Islet precursor cell (in vitro differentiated cells): ENCODE data around the gene RGL3.
"Not testable (repeated sequence)": the region's sequence is repeated elsewhere in the genome, so short reads cannot be mapped to it uniquely, and the experiment has no call there.

Experiments
- DNase-seq: peaks from one replicate; pipeline ENCODE4 v3.0.0-alpha.2; 2018

Gene RGL3

GRCh38 chr19:11418549-11419506 is at the start of gene RGL3:
Gene RGL3, minus strand, starts transcription at chr19:11419314. Its CDS starts 36 bp downstream, at chr19:11419278.
- peak; percentile 89 for DNase-seq

- DNase-seq, result not testable (repeated sequence)
Measured at GRCh38 chr19:11468266-11468845, 49.2 kb upstream of the RGL3 start.

- no peak for DNase-seq
Measured at GRCh38 chr19:11465600-11465999, 46.5 kb upstream of the RGL3 start.

DNA sequence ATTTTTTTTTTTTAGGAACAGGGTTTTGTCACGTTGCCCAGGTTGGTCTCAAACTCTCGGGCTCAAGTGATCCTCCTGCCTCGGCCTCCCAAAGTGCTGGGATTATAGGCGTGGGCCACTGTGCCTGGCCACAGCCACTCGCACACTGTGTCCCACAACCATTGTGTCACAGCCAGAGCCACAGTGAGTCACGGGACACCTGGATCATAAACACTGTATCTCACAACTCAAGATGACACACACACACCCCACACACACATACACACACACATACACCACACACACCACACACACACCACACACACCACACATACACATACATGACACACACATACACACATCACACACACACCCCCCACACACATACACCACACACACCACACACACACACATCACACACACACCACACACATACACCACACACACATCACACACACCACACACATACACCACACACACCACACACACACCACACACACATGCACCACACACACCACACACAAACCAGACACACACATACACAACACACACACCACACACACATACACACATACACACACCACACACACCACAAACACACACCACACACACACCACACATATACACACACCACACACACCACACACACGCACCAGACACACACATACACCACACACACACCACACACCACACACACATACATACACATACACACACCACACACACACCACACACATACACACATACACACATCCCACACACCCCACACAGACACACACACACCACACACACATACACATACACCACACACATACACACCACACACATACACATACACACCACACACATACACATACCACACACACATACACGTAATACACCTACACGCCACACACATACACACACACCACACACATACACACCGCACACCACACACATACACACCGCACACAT is 45.5 kb upstream of the RGL3 start:
- no peak for DNase-seq

DNA sequence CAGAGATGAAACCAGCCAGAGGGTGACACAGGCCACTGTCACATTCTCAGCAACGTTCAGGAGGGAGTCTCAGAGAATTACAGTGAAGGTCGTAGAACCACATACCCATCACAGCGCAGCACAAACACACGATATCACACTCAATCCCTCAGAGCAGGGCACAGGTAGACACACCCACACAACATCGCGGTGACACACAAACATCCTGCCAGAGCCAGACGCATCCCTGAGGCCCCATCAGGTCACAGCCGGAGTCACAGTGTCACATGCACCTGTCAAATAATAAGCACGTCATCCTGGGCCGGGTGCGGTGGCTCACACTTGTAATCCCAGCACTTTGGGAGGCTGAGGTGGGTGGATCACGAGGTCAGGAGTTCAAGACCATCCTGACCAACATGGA is 44.3 kb upstream of the RGL3 start:
- no peak for DNase-seq

DNA sequence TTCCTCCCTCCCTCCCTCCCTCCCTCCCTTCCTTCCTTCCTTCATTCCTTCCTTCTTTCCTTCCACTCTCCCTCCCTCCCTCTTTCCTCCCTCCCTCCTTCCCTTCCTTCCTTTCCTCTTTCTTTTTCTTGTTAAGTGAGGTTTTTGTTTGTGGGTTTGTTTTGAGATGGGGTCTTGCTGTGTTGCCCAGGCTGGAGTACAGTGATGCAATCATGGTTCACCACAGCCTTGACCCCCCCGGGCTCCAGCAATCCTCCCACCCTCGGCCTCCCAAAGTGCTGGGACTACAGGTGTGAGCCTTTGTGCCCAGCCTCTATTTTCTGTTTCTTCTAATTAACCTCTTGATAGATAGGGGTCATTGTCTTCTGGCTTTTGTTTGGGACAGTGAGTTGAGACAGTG is 42.3 kb upstream of the RGL3 start:
- DNase-seq, result no peak

GRCh38 chr19:11460207-11460606 is 41.1 kb upstream of the RGL3 start:
- no peak for DNase-seq

GRCh38 chr19:11458912-11459311 is 39.8 kb upstream of the RGL3 start:
- DNase-seq, result not testable (repeated sequence)

- no peak for DNase-seq
Measured at GRCh38 chr19:11458236-11458900, 39.3 kb upstream of the RGL3 start.

- no peak for DNase-seq
Measured at GRCh38 chr19:11457831-11458230, 38.7 kb upstream of the RGL3 start.

- no peak for DNase-seq
Measured at GRCh38 chr19:11457115-11457514, 38.0 kb upstream of the RGL3 start.

DNA sequence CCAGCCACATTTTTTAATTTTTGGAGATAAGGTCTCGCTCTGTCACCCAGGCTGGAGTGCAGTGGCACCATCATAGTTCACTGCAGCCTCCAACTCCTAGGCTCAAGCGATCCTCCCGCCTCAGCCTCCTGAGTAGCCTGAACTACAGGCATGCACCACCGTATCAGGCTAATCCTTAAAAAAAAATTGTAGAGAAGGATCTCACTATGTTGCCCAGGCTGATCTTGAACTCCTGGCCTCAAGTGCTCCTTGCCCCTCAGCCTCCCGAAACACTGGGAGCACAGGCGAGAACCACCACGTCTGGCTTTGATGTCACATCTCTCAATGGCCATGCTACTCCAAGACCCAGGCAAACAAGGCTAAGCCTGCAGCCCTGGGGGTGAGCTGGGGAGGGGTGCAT is 37.5 kb upstream of the RGL3 start:
- no peak for DNase-seq

- DNase-seq, result not testable (repeated sequence)
Measured at GRCh38 chr19:11455233-11455554, 36.1 kb upstream of the RGL3 start.

DNA sequence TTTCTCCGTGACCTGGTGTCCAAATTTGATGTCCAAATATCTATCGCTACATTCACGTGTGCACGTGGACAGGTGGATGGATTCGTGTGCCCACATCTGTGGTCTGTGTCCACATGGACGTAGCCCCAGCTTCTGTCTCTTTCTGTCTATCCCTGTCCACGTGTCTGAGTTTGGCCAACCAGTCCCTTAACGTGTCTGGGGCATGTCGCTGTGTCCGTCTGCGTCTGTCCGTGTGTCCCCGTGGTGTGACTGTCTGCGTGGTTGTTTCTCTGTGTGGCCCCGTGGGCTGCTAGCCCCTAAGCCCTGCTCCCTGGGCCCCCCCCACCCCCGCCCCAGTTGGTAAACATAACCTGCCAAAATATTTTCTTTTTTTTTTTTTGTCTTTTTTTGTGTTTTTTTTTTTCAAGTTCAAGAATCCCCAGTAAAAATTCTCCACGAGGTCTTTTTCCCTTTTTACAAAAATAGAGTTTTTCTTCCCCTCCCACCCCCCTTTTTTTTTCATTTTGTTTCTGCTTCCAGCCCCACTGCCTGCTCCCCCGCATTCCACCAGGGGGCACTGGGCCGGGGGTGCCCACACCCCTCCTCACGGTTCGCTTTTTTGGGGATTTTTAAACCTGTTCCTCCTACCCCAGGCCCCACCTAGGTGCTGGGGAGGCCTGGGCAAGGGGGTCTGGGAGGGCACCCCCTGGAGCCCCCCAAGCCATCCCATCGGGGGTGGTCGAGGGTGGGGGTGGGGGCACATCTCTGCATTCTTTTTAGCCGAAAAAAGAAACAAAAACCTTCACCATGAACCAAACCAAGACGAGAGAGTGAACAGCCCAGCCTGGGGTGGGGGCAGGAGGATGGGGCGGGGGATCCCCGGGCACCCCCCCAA is 34.6 kb upstream of the RGL3 start:
- no peak for DNase-seq

DNA sequence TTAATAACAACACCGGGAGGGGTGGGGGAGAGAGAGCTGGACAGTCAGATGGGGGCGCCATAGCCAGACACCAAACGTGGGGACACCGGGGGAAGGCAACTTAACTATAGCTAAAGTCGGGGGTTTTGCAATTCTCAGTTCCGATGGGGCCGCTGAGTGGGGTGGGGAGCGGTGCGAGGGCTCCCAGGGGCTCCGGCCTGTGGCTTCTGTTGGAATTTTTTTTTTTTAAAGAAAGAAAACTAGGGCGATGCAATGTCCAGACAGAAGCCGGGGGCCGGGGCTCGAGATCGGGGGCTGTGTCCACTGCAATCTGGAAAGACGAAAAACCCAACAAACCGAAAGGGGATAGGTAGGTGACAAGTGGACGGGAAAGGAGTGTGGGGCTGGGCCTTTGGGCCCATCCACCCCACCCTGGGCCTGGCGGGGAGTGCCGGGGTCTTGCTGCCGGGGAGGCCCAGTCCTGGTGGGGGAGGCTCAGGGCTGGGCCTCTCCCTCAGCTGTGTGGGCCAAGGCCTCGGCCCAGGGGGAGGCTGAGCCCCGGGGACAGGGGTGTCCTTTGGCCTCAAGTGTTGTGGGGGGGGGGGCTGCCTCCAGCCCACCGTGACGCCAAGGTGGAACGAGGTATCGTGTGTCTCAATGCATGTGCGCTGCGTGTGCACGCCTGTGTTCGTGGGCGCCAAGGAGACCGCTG is 33.7 kb upstream of the RGL3 start:
- DNase-seq, result no peak

- no peak for DNase-seq
Measured at GRCh38 chr19:11451871-11452619, 32.9 kb upstream of the RGL3 start.

DNA sequence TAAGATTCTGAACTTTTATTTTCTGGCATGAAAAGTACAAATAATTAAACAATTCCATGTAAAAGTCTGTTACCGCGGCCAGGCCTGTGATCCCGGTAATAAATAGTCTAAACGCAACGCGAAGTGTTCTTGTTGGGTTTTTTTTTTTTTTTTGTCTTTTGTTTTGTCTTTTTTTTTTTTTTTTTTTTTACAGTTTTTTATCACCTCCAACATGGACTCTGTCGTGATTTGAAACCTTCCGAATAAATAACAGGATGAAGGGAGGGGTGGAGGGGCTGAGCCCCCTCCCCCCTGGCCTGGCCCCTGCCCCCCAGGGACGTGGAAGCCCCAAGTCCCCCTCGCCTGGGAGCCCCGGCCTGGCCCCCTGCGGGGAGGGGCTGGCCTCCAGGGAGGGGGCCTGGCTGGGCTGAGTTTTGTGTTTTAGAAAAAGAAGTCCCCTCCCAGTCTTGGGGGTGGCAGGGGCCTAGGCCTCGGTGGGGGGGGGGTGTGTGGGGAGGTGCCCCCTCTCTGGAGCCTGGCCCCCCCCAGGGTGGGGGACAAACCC is 32.3 kb upstream of the RGL3 start:
- DNase-seq, result no peak

DNA sequence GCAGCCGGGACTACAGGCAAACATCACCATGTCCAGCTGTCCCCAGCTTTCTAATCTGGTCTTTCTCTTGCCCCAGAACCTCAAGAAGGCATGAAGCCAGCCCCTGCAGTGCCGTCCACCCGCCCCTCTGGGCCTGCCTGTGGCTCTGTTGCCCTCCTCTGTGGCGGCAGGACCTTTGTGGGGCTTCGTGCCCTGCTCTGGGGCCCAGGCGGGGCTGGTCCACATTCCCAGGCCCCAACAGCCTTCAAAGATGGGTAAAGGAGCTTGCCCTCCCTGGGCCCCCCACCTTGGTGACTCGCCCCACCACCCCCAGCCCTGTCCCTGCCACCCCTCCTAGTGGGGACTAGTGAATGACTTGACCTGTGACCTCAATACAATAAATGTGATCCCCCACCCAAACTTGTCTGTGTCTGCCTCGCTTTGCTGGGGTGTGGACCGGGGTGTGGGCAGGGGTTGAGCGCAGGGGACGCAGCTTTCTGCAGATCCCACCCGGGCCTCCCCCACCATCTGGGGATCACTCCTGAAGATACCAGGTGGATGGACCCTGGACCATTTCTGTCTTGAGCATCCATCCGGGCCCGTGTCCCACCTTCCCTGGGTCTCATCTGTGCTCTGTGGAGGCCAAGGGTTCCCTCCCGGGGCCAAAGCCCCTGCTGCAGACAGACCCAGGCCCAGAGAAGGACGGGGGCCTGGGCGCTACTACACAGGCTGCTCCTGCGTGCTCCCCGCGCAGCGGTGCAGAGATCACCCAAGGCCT is 31.6 kb upstream of the RGL3 start:
- DNase-seq, result no peak

DNA sequence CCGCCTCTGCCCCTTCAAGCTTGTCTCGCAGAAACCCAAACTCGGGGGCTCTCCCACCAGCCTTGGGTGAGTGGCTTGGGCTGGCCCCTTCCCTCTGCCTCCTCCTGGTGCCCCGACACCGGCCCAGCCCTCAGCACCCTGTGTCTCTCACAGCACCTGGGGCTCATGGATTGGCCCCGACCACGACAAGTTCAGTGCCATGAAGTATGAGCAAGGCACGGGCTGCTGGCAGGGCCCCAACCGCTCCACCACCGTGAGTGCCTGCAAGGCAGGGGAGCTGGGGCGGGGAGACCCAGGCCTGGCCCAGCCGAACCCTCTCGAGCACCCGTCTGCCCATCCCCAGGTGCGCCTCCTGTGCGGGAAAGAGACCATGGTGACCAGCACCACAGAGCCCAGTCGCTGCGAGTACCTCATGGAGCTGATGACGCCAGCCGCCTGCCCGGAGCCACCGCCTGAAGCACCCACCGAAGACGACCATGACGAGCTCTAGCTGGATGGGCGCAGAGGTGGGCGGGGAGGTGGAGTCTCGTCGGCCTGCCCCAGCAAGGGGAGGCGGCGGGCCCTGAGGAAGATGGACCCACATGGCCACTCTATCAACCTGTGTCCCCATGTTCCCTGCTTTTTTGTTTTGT is 29.9 kb upstream of the RGL3 start:
- DNase-seq, result no peak
